ENCODE data around the gene TCEA2. TPM values are rescaled to one million over a fixed set of nuclear protein-coding genes. Genes with fewer than 3 reads are reported as not detected.

TCEA2 gene
- total and polyA plus RNA-seq, 9 of the 15 experiments (the other 6 are each of a cell fraction or from before 2014, with no cell fraction given), result 1.4 to 28.7 (median 5.4) TPM

DNA sequence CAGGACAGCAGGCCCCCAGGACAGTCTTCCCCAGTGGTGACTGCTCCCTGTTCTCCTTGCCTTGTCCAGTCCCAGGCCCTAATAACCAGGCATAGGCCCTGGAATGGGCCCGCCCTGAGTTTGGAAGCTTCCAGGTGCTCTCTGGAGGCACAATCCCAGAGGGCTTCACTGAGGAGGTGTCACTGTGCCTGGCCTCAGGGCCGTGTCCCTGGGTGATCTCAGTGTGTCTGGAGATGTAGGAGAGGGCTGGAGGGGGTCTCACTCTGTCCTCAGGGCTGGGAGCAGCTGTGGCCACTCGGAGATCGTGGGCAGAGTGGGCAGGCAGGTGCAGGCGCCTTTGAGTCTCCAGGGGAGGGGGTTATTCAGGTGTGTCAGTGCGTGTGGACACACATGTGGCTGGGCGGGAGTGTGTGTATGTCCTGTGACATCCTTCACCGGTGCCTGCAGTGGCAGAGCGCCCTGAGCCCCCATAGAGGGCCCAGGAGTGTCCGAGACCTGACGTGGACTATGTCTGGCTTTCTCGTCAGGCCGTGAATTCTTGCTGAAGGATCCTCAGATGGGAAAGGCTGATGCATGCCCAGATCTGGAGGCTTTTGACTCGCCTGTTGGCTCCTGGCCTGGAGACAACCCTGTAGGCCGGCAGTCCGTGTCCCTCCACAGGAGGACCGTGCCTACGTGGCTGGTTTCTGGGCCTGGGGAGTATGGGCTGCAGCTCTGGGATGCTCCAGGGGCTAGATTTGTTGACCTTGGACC, 49.9 kb downstream of the TCEA2 start:
- H3K9me1 ChIP-seq (ENCODE audit: control insufficient read depth, insufficient read depth, low read length), result no peaks in the 10 kb centered on the region
- ChIA-PET POLR2A (interaction anchor here (0.6 kb wide), 1 partner anchor 215 kb away, joined by 3 read pairs; no protein-coding TSS in a partner anchor), CTCF (ENCODE audit: low intra/inter-chr PET ratio) (no interaction called here)
- DNase-seq (ENCODE audit: extremely low read depth in 1 of 4, low spot score in 3 of 4) (no peak), FAIRE-seq (no peak), ATAC-seq (no peak)
- 6% methylated on average over 17 of the region's 18 CpGs for WGBS (ENCODE audit: insufficient coverage, low coverage, missing lambda C conversion rate)
- H3K4me1 ChIP-seq (replicated peaks in 1 of 2; ENCODE audit: control insufficient read depth in 2 of 2, insufficient read depth in 2 of 2, low read length in 2 of 2), result peaks cover 0 to 26% of the 10 kb centered on the region in 2 experiments; a peak in 2 of 5 replicates
- H3K9ac ChIP-seq (ENCODE audit: insufficient read depth in 1 of 2, low read depth in 2 of 2, low read length in 2 of 2), result no peak overlapping the region
- H3K27ac ChIP-seq (ENCODE audit: extremely low read depth, low read depth, low read length), result no peak overlapping the region
- H2AFZ ChIP-seq (ENCODE audit: low read depth, low read length), result no peak overlapping the region
- in situ Hi-C loops (cut with MboI) (no loop called here), intact Hi-C loops (cut with micrococcal nuclease) (no loop called here)
- no TSS peak for BruUV-seq (replicated peaks)
- no peak overlapping the region for H3K4me3 ChIP-seq
- peaks cover 16% of the 10 kb centered on the region for H4K20me1 ChIP-seq (replicated peaks; ENCODE audit: control insufficient read depth, insufficient read depth, low read length)
- H3K4me2 ChIP-seq (ENCODE audit: insufficient read depth, low read length), result no peak overlapping the region
- no peaks in the 10 kb centered on the region for H3K79me2 ChIP-seq (ENCODE audit: control insufficient read depth, insufficient read depth, low read length)
- no peaks in the 10 kb centered on the region for H3K36me3 ChIP-seq (ENCODE audit: control insufficient read depth, insufficient read depth, low read length)
- peaks cover 26 to 71% of the 10 kb centered on the region in 2 experiments; a peak in 4 of 5 replicates for H3K27me3 ChIP-seq (ENCODE audit: control insufficient read depth in 2 of 2, insufficient read depth in 2 of 2, low read length in 2 of 2)
- H3K9me3 ChIP-seq (replicated peaks; ENCODE audit: control insufficient read depth, insufficient read depth, low read depth, low read length), result no peaks in the 10 kb centered on the region
- TF ChIP-seq FOXK1 (CRISPR knock-in tag; IDR thresholded peaks at IDR 0.05; ENCODE audit: borderline replicate concordance) (no peak), RBFOX2 (IDR thresholded peaks at IDR 0.05; ENCODE audit: low read depth, low read length) (no peak), BCOR (IDR thresholded peaks at IDR 0.05) (peak; percentile 49; the same call in 1 of the 2 replicates), SAFB (IDR thresholded peaks at IDR 0.05; ENCODE audit: borderline replicate concordance, low read depth, low read length) (no peak), ZFP36 (IDR thresholded peaks at IDR 0.05; ENCODE audit: low read depth, low read length, partially characterized antibody) (peak; percentile 92), ZNF174 (CRISPR knock-in tag; IDR thresholded peaks at IDR 0.05) (no peak), NFIX (CRISPR knock-in tag; IDR thresholded peaks at IDR 0.05; ENCODE audit: low read depth) (no peak), RBM22 (IDR thresholded peaks at IDR 0.05; ENCODE audit: low read depth, low read length, poor library complexity, severe bottlenecking) (no peak), DIDO1 (tag; IDR thresholded peaks at IDR 0.05; ENCODE audit: low read depth) (no peak)
- TF ChIP-seq, protein P1, sequence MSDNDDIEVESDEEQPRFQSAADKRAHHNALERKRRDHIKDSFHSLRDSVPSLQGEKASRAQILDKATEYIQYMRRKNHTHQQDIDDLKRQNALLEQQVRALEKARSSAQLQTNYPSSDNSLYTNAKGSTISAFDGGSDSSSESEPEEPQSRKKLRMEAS (CRISPR knock-in tag; IDR thresholded peaks at IDR 0.05), result no peak
- TF ChIP-seq, protein P2, sequence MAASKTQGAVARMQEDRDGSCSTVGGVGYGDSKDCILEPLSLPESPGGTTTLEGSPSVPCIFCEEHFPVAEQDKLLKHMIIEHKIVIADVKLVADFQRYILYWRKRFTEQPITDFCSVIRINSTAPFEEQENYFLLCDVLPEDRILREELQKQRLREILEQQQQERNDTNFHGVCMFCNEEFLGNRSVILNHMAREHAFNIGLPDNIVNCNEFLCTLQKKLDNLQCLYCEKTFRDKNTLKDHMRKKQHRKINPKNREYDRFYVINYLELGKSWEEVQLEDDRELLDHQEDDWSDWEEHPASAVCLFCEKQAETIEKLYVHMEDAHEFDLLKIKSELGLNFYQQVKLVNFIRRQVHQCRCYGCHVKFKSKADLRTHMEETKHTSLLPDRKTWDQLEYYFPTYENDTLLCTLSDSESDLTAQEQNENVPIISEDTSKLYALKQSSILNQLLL (CRISPR knock-in tag; IDR thresholded peaks at IDR 0.05; ENCODE audit: borderline replicate concordance), result no peak
